HG02943 (cell line): ENCODE measurements around the gene IFITM1.
"Not testable (repeated sequence)": the region's sequence is repeated elsewhere in the genome, so short reads cannot be mapped to it uniquely, and the experiment has no call there.

ENCODE experiments used
- ATAC-seq: cut with Tn5 transposase; IDR thresholded peaks from one replicate; pipeline ENCODE4 v1.9.1; 2021; ENCODE audit warnings: mild to moderate bottlenecking, low read depth, moderate library complexity; ENCODE audit not compliant: unreplicated experiment

The IFITM1 gene

DNA sequence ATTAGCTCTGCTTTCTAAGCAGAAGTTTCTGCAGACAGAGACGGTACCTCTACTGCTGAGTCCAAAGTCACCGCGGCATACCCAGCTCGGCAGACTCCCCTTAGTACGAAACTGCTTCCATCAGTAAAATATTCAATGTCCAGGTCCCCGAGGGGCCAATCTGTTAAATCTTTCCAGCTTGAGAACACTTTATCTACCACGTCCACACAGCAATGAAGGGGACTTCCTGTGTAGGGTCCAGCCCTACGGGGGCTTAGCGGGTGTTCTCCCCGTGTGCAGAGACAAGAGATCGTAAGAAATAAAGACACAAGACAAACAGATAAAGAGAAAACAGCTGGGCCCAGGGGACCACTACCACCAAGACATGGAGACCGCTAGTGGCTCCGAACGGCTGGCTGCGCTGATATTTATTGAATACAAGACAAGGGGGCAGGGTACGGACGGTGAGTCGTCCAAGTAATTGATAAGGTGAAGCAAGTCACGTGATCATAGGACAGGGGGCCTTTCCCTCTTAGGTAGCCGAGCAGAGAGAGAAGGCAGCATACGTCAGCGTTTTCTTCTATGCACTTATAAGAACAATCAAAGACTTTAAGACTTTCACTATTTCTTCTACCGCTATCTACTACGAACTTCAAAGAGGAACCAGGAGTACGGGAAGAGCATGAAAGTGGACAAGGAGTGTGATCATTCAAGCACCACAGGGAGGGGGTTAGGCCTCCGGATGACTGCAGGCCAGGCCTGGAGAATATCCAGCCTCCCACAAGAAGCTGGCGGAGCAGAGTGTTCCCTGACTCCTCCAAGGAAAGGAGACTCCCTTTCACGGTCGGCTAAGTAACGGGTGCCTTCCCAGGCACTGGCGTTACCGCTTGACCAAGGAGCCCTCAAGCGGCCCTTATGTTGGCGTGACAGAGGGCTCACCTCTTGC, 11.0 kb downstream of the IFITM1 start:
- not testable (repeated sequence) for ATAC-seq

DNA sequence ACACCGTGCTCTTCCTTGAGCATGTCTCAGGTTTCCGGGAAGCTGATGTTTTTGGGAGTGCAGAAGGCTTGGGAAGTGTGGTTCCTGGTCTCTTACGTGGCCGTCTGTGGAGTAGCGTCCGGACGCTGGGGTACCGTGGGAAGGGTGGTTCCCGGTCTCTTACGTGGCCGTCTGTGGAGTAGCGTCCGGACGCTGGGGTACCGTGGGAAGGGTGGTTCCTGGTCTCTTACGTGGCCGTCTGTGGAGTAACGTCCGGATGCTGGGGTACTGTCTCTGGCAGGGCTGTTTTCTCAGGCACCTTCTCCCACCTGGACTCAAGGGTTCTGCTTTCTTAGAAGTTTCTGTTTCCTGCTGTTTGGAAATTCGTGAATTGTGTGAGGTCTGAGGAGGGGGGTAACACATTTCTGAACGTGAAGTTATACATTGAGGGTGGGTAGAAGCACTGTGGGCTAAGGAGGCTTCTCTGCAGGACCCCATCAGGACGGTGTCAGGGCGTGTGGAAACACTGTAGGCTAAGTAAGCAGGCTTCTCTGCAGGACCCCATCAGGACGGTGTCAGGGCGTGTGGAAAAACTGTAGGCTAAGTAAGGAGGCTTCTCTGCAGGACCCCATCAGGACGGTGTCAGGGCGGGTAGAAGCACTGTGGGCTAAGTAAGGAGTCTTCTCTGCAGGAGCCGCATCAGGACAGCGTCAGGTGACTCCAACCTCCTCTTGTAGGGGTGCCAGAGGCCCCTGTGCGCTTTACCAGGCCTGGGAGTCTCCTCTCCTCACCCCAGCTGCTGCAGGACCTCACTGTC, 12.2 kb downstream of the IFITM1 start:
- ATAC-seq = no peak

DNA sequence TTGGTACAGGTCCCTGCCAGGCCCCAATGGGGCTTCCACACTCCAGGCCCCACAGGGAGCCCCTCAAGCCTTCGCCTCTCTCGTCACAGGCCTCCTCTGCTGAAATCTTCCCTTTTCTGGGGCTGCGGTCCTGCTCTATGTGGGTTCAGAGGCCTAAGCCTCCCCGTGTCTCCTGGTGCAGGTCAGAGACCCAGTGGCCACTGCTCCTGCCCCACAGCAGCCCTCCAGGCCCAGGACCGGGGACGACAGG, 12.7 kb downstream of the IFITM1 start:
- no peak for ATAC-seq

DNA sequence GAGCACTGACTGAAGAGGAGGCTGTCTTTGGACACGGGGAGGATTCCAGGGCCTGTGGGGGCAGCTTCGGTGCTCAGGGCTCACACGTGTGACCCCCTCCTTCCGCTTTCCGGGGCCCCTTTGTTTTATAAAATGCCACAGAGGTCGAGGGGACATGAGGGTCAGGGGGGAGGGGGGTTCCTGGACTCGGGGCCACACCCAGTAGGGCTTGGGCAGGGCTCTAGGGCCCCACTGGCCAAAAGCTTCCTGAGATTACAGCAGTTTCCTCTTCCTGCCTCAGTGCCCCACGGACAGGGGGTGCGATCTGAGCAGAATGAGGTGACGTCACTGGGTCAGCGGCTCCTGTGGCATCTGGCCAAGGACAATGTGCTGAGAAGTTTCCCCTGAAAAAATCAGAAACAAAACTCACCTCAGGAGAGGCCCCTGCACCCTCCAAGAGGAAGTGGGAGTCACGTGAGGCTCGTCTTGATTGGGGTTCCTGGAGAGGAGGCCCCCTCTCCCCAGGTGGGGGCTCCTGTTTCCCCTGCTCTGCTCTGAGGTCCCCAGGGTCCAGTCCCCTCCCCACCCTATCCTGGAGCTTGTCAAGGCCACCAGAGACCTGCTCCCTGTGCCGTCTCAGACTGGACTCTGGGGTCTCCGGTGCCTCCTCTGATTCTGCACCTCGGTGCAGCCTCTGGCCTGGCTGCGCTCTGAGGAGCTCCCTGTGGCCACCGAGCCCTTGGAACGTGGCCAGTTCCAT, 13.2 kb downstream of the IFITM1 start:
- ATAC-seq = no peak

DNA sequence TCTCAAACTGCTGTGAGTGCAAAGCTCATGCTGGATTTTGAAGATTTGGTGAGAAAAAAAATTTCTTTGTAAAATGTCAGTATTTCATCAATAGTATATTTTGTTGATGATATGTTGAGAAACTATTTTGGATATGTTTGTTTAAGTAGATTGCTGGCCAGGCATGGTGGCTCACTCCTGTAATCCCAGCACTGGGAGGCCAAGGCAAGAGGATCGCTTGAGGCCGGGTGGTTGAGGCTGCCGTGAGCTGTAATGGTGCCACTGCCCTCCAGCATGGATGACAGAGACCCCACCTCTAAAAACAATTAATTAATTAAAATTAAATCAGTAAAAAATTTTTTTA, 13.7 kb downstream of the IFITM1 start:
- ATAC-seq = no peak

DNA sequence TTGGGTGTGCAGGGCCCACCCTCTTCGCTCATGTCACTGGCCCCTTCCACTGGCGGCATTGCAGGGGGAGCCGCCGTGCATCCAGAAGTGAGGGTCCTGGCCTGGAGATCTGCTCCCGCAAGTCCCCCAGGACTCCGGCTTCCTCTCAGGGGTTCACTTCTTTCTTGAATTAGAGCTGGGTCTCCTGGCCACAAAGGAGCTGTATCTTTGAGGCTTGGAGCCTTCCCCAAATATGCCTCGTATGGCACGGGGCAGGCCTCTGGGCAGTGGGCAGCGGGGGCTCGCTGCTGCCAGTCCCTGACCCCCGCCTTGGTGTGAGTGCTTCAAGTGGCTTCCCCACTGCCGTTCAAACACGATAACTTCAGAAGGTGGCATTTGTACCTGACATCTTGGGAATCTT, 14.2 kb downstream of the IFITM1 start:
- ATAC-seq = no peak

DNA sequence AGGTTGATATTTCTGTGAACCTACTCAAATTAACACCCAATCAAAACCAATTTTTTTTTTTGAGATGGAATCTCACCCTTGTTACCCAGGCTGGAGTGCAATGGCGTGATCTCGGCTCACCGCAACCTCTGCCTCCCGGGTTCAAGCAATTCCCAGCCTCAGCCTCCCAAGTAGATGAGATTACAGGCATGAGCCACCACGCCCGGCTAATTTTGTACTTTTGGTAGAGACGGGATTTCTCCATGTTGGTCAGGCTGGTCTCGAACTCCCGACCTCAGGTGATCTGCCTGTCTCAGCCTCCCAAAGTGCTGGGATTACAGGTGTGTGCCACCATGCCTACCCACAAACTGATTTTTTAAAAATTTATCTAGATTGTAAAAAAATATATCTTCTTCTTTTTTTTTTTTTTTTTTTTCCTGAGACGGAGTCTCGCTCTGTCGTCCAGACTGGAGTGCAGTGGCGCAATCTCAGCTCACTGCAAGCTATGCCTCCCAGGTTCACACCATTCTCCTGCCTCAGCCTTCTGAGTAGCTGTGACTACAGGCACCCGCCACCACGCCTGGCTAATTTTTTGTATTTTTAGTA, 14.8 kb downstream of the IFITM1 start:
- not testable (repeated sequence) for ATAC-seq

DNA sequence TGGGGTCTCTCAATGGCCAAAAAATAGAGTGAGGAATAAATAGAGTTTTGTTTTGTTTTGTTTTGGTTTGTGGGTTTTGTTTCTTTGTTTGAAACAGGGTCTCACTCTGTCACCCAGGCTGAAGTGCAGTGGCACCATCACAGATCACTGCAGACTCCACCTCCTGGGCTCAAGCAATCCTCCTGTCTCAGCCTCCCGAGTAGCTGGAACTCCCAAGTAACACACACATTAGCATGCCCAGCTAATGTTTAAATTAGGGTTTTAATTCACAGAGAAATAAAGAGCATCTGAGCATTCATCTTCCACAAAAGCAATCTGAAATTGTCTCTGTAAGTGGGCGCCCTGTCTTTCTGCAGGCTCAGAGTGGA, 16.0 kb downstream of the IFITM1 start:
- ATAC-seq = no peak

DNA sequence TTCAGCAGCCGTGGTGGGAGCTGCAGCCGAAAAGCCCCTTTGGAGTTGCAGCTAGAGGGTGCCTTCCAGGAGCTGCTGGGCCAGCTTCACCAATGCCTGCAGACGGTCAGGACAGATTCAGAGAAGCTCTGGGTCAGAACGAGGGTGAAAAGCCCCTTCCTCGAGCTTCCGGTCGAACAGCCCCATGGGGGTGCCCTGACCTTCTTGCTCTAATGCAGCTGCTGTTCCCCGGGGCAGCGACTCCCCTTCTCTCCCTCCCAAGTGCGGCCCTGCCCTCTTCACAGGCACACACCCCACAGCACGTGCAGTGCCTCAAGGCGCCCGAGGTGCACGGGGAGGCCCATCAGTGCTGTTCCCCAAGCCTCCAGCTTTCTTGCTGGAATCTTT, 16.5 kb downstream of the IFITM1 start:
- ATAC-seq = no peak

DNA sequence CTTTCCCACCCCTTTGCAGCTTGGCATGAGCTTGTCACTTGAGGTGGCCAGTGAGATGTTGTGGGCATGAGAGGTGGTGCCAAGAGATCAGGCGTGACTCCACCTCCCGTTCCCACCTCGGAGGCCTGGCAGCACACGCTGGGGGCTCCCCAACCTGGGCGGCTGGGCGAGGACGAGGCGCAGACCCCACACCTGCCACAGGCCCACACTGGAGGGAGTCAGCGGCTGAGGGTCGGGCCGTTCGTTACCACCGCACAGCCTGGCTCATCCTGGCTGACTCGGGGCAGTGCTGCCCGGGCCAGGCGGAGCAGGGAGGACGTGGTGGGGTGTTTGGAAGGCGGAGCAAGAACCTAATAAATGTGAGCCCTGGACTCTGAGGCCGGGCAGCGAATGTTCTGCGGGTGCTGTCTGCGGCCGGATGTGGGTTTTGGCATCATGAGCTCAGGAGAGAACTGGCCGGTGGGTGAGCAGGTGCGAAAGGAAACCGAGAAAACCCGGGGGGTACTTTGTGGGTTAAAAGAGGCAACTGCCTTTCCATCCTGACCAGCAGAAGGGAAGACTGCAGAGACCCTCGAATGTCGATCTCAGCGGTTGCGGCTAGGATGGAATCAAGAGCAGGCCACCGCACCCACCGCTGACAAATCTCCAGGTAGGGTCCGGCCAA, 17.0 kb downstream of the IFITM1 start:
- no peak for ATAC-seq

DNA sequence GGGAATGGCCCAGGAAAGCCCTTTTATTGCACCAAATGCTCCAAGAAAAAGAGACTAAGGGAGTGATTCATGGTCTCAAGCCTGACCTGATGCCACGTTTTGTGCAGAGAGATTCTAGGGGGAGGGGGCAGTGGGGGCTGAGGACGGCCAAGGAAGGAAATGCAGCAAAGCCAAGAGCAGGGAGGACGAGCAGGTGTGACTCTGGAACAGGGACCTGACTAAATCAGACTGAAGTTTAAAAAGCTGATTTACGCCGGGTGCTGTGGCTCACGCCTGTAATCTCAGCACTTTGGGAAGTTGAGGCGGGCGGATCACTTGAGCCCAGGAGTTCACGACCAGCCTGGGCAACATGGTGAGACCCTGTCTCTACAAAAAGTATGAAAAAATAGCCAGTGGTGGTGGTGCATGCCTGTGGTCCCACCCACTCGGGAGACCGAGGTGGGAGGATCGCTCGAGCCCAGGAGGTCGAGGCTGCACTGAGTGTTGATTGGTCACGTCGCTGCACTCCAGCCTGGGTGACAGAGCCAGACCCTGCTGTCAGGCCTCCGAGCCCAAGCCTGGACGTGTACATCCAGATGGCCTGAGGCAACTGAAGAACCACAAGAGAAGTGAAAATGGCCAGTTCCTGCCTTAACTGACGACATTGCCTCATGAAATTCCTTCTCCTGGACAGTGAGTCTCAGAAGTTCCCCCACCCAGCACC, 17.7 kb downstream of the IFITM1 start:
- ATAC-seq = no peak

DNA sequence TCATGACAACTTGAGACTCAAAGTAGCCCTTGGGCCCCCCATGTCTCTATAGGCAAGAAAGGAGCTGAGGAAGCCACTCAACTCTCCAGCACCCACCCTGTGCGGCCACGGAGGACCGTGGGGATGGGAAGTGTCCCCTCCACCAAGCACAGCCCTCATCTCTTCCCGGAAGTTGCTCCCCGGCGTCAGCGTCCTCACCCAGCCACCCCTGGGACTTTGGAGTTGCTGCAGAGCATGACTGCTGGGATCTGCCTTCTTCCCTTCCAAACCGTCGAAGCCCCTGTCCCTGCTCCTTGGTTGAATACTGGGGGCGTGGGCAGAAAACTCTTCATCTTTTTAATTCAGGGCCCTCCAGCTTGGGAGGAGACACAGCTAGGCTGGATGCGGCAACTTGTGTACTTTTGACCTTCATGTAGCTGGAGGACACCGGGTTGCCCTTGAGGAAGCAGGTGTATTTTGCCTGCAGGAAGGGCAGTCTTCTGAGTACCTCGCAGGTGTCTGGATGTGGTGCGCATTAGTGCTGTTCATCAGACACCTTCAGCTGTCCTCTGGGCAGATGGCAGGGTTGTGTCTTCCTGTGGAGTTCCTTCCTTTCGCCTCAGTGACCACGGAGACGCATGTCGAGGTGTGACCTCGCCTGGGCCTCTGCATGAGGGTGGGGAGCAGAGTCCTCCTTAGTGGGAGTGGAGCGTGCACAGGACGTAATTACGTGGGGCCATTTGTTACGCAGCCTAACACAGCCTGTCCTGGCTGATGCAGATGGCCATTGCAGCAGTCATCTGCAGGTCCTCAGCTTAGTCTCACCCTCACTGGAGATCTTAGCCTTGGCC, 19.0 kb downstream of the IFITM1 start:
- no peak for ATAC-seq

DNA sequence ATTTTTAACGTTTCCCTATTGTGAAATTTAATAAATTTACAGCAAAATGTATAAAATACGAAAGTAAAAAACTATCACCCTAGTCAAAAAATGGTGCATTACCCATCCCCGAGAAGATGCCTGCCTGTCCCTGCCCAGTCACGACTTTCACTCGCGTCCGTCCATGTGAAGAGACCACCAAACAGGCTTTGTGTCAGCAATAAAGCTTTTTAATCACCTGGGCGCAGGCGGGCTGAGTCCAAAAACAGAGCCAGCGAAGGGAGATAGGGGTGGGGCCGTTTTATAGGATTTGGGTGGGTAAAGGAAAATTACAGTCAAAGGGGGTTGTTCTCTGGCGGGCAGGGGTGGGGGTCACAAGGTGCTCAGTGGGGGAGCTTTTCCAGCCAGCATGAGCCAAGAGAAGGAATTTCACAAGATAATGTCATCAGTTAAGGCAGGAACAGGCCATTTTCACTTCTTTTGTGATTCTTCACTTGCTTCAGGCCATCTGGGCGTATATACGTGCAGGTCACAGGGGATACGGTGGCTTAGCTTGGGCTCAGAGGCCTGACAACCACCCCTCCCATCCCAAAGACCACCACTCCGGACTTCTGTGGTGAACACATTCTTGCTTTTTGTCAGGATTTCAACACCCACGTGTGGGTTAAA, 19.9 kb downstream of the IFITM1 start:
- ATAC-seq = not testable (repeated sequence)

DNA sequence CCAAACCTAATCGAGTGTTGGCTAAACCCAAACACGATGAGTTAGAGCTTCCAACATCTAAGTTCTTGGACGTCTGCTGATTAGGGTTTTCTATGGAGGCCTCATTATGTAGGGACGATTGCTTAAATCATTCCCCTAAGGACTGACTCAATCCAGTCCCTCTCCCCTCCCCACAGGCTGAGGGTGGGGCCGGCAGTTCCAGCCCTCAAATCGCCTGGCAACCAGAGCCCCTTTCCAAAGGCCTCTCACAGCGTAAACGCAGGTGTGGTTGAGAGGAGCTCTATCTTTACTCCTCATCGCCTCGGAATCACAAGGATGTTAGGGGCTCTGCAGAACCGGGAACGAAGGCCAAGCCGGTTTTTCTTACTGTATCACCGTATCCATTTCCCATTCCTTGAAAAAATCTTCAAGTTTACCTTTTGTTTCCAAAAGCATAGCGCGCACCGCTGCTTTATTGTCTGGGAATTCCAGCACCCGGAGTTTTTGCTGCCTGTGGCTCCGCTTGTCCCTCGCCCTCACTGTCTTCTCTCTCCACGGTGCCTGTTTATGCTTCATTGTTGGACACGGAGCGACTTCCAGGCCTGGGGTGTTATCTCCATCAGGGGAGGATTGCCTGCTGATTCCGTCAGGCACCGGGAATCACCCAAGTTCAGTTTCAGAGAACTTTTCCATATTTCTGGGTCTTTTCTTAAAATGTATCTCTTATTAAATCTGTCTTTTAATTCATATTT, 20.6 kb downstream of the IFITM1 start:
- no peak for ATAC-seq

DNA sequence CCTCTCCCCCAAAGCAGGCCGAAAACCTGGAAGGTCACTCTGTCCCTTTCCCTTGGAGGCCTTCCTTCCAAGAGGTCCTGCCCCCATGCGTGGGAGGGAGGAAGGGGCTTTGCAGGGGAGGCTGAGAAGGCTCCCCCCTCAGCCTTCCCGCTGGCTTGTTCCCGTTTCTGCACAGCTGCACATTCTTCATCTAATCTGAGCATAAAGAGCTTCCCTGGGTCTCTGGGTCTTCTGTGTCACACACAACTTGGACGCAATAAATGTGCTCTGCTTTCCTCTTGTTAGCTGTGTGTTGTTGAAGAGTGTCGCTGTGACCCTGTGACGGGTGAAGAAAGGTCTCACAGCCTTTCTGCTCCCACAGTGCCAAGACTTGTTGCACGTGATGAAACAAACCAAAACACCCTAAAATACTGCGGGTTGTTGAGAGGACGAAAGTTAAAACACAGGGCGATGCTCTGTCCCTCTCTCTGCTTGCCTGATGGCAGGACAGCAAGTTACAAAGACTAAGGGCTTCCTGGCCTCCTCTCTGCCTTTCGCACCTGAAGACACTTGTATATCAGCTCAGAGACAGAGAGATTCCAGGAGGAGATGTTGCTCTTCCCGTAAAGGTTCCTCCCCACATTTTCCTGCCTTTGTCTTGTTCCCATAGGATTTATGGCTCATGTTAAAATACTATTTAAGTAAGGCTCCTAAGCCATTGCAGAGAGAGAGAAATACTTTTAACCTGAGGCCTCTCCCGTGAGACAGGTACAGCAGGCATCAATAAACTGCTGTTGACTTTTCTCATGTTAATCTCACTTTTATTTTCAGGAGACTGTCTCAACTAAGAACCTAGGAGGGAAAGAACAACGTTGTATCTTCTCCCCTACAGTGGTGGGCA, 22.2 kb downstream of the IFITM1 start:
- ATAC-seq = no peak

DNA sequence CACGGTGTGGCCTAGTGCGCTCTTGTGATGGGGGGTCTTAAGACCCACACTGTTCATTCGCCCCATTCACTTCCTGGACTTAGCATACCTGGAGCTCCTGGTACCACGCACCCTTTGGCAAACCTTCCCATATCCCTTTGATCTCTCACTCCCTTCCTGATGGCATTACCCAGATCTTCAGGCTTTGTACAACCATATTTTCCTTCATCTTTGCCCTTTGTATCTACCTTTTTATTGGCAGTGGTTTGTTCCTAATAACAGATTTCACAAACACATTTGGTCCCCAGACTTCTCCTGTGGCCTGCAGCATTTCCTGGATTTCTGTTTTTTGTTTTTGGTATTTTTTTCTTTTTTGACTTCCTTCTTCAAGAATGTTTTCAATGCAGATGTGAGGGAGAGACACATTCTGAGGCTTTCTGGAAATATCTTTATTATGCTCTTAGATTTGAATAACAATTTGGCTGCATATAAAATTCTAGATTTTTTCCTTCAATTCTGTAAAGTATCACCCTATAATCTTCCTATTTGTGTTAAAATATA, 22.9 kb downstream of the IFITM1 start:
- no peak for ATAC-seq

DNA sequence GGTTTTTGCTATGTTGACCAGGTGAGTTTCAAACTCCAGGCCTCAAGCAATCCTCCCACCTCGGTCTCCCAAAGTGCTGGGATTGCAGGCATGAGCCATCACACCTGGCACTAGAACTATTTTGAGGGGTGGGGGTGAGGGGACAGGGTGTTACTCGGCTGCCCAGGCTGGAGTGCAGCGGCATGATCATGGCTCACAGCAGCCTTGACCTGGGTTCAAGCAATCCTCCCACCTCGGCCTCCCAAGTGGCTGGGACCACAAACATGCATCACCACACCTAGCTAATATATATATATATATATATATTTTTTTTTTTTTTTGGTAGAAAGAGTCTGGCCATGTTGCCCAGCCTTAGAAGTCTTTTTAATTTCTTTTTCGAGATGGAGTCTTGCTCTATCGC, 23.9 kb downstream of the IFITM1 start:
- no peak for ATAC-seq
